OCI-LY7 (cell line): Measurements from ENCODE around the gene WDR3. TPM values are rescaled to one million over a fixed set of nuclear protein-coding genes. Genes with fewer than 3 reads are reported as not detected.

Source experiments
- BruUV-seq: library from RNA; stranded (reverse); fragments of 400-500 nt; replicated peaks from 2 replicates; lab custom pipeline; 2021; lab: Mats Ljungman, UMichigan
- CTCF ChIA-PET: fragments of 300-600 bp; sonication (Branson Sonifier 250); formaldehyde crosslinking; loops from one replicate; lab custom pipeline; 2022; ENCODE audit warnings: antibody characterized with exemption; ENCODE audit not compliant: unreplicated experiment; lab: Charles Lee
- POLR2A ChIA-PET: fragments of 300-600 bp; sonication (Branson Sonifier 250); formaldehyde crosslinking; loops from one replicate; lab custom pipeline; 2022; ENCODE audit warnings: antibody characterized with exemption; lab: Charles Lee
- DNase-seq: peaks from one replicate; pipeline ENCODE4 v3.0.0-alpha.2; 2015; ENCODE audit warnings: low spot score
- H2AFZ ChIP-seq: fragments of 200-600 bp; sonication (generic), shearing (Covaris generic); 2 replicates; pipeline ENCODE4 v1.6.1; 2014; ENCODE audit warnings: mild to moderate bottlenecking, antibody characterized with exemption, low read length, moderate library complexity
- H3K27ac ChIP-seq: fragments of 200-600 bp; sonication (generic); 2 replicates; pipeline ENCODE4 v1.5.1; 2014; ENCODE audit warnings: mixed run types, low read depth, mild to moderate bottlenecking, moderate library complexity, low read length, inconsistent platforms; ENCODE audit not compliant: poor library complexity, severe bottlenecking
- H3K36me3 ChIP-seq: fragments of 200-600 bp; sonication (generic); 2 replicates; pipeline ENCODE4 v1.6.1; 2014; ENCODE audit warnings: mild to moderate bottlenecking, antibody characterized with exemption, low read length, moderate library complexity, mixed read lengths; ENCODE audit not compliant: insufficient read depth
- H3K4me1 ChIP-seq: fragments of 200-600 bp; sonication (generic); 2 replicates; pipeline ENCODE4 v1.5.1; 2014; ENCODE audit warnings: mild to moderate bottlenecking, low read length; ENCODE audit not compliant: insufficient read depth, poor library complexity, severe bottlenecking
- H3K4me2 ChIP-seq: fragments of 200-600 bp; sonication (generic); 2 replicates; pipeline ENCODE4 v1.6.1; 2014; ENCODE audit warnings: mild to moderate bottlenecking, low read length
- H3K4me3 ChIP-seq: fragments of 200-600 bp; sonication (generic); 2 replicates; pipeline ENCODE4 v1.5.1; 2014; ENCODE audit warnings: mild to moderate bottlenecking, low read depth, low read length; ENCODE audit not compliant: poor library complexity, severe bottlenecking
- H3K79me2 ChIP-seq: fragments of 200-600 bp; sonication (generic); 2 replicates; pipeline ENCODE4 v1.6.1; 2016; ENCODE audit warnings: low read depth, mild to moderate bottlenecking, low read length, moderate library complexity, mixed read lengths; ENCODE audit not compliant: insufficient read depth
- H3K9me2 ChIP-seq: fragments of 200-600 bp; sonication (generic); 2 replicates; pipeline ENCODE4 v1.6.1; 2016; ENCODE audit warnings: mild to moderate bottlenecking, low read length, mixed read lengths; ENCODE audit not compliant: insufficient read depth
- H3K9me3 ChIP-seq: fragments of 200-600 bp; sonication (generic); 2 replicates; pipeline ENCODE4 v1.6.1; 2014; ENCODE audit warnings: mild to moderate bottlenecking, mixed run types, low read length, mixed read lengths
- H4K20me1 ChIP-seq: fragments of 200-600 bp; sonication (generic); 2 replicates; pipeline ENCODE4 v1.6.1; 2014; ENCODE audit warnings: mild to moderate bottlenecking, antibody characterized with exemption, low read length, moderate library complexity, mixed read lengths; ENCODE audit not compliant: insufficient read depth
- EZH2phosphoT487 ChIP-seq: fragments of 200-600 bp; sonication (generic); IDR thresholded peaks from 2 replicates; pipeline ENCODE4 v1.6.1; 2018; ENCODE audit warnings: low read depth, borderline replicate concordance, mild to moderate bottlenecking, mixed run types, antibody characterized with exemption, low read length, moderate library complexity, mixed read lengths
- intact Hi-C: fragments of 100-400 bp; cut with micrococcal nuclease; formaldehyde crosslinking; loops from one replicate; pipeline ENCODE4 v1.10.0; 2022; ENCODE audit not compliant: unreplicated experiment
- total RNA-seq, 2 experiments: library from RNA; depleted of rRNA in 1 of 2; stranded (reverse); fragments of >200 nt in 1 of 2; shearing (Covaris generic) in 1 of 2; gene quantifications; 2 replicates each; pipeline ENCODE4 v1.2.3, GENCODE V29; 2014 to 2022
- TF ChIP-seq, protein P1 (sequence below): fragments of 200-600 bp; sonication (generic); conservative IDR thresholded peaks from 2 replicates; pipeline ENCODE4 v1.5.1; 2014; ENCODE audit warnings: mild to moderate bottlenecking, antibody characterized with exemption, low read length, moderate library complexity, mixed read lengths

The WDR3 gene
- total RNA-seq, 2 experiments from 2014 or later: 23.1 to 31.4 TPM

DNA sequence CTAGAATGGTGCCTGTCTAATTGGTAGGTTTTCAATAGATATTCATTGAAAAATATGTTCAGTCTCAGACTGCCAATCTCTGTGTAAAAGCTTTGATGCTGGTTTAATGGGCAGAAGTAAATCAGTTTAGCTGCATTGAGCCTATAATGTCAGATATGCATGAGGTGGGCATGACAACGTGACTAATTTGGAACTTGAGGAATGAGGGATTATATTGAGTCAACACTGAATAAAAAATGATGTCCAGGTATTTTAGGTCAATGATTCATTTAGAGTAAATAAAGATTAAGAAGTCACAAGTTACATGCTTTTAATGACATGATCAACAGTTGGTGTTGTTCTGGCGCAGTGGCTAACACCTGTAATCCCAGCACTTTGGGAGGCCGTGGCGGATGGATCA, 3.0 kb downstream of the WDR3 start:
- no peaks in the 10 kb centered on the region for H3K9me2 ChIP-seq
- peaks cover 46% of the 10 kb centered on the region for H3K79me2 ChIP-seq
- H4K20me1 ChIP-seq: peaks cover 11% of the 10 kb centered on the region; the same call in 1 of the 2 replicates
- H3K9me3 ChIP-seq: no peaks in the 10 kb centered on the region
- H3K36me3 ChIP-seq: peaks cover 45% of the 10 kb centered on the region
- ChIA-PET POLR2A (interaction anchor here (0.6 to 1.6 kb wide), 2 partner anchors 10 to 141 kb away, joined by 3 read pairs; no protein-coding TSS in a partner anchor), CTCF (no interaction called here)
- H3K4me3 ChIP-seq: no peak overlapping the region
- intact Hi-C loops: no loop called here
- no peak overlapping the region for H3K4me2 ChIP-seq
- no peak overlapping the region for H2AFZ ChIP-seq
- peaks cover 24% of the 10 kb centered on the region for H3K4me1 ChIP-seq
- no peak overlapping the region for H3K27ac ChIP-seq
- DNase-seq: no peak
- BruUV-seq: no TSS peak
- TF ChIP-seq, protein P1, sequence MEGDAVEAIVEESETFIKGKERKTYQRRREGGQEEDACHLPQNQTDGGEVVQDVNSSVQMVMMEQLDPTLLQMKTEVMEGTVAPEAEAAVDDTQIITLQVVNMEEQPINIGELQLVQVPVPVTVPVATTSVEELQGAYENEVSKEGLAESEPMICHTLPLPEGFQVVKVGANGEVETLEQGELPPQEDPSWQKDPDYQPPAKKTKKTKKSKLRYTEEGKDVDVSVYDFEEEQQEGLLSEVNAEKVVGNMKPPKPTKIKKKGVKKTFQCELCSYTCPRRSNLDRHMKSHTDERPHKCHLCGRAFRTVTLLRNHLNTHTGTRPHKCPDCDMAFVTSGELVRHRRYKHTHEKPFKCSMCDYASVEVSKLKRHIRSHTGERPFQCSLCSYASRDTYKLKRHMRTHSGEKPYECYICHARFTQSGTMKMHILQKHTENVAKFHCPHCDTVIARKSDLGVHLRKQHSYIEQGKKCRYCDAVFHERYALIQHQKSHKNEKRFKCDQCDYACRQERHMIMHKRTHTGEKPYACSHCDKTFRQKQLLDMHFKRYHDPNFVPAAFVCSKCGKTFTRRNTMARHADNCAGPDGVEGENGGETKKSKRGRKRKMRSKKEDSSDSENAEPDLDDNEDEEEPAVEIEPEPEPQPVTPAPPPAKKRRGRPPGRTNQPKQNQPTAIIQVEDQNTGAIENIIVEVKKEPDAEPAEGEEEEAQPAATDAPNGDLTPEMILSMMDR: no peak
- TF ChIP-seq EZH2phosphoT487: no peak

DNA sequence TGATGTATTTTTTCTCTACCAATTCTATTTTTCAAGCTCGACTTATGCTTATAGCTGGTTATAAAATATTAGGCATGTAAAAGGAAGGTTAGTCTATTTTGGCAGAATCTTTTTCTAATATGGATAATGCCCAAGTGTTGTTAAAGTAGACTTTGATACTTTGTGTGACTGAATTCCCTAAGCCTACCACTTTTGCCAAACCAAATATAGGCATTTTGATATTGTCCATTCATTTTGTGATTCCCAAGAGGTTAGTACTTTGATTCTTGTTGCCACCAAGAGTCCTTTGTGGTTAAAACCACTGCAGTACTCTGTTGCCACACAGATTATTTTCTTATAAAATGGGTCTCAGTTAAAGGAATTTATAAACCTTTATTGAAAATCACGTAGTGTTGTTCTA, 4.2 kb downstream of the WDR3 start:
- peaks cover 4% of the 10 kb centered on the region; the same call in 1 of the 2 replicates for H4K20me1 ChIP-seq
- no peak for DNase-seq
- H3K4me1 ChIP-seq: peaks cover 18% of the 10 kb centered on the region
- H3K9me3 ChIP-seq: no peaks in the 10 kb centered on the region
- H2AFZ ChIP-seq: no peak overlapping the region
- H3K79me2 ChIP-seq: peaks cover 34% of the 10 kb centered on the region
- H3K27ac ChIP-seq: no peak overlapping the region
- BruUV-seq: no TSS peak
- CTCF ChIA-PET: no interaction called here
- H3K4me2 ChIP-seq: no peak overlapping the region
- POLR2A ChIA-PET: interaction anchor here (1.6 kb wide), 1 partner anchor 142 kb away, joined by 3 read pairs; no protein-coding TSS in a partner anchor
- H3K4me3 ChIP-seq: no peak overlapping the region
- no peaks in the 10 kb centered on the region for H3K9me2 ChIP-seq
- H3K36me3 ChIP-seq: peaks cover 57% of the 10 kb centered on the region
- TF ChIP-seq EZH2phosphoT487: no peak
- TF ChIP-seq, protein P1: no peak
- intact Hi-C loops: no loop called here

DNA sequence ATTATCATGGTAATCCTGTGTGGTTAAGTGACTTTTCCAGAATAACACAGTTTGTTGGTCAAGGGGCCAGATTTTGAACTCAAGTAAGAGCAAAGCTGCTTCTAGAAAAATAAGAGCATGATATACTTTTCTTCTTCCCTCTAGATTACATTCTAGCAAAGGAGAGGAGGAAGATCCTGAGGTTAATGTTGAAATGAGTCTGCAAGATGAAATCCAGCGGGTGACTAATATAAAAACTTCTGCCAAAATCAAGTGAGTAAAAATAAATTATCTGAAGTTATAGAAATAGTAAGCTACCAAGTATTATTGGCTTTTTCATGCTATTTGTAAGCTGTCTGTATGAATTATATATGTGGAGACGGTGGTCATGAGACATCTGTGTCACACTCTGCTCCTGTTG, 12.8 kb downstream of the WDR3 start:
- peaks cover 98% of the 10 kb centered on the region for H3K36me3 ChIP-seq

More for the DNA sequence above, 12.8 kb downstream of the WDR3 start:
- no peaks in the 10 kb centered on the region for H4K20me1 ChIP-seq
- H3K27ac ChIP-seq: no peak overlapping the region
- no peak overlapping the region for H3K4me2 ChIP-seq
- H3K79me2 ChIP-seq: no peaks in the 10 kb centered on the region
- no peak overlapping the region for H3K4me3 ChIP-seq
- POLR2A ChIA-PET: interaction anchor here (1.0 to 1.3 kb wide), 2 partner anchors 9 to 13 kb away, joined by 4 to 10 read pairs; partner anchors contain the start of genes GDAP2 and WDR3
- no peaks in the 10 kb centered on the region for H3K9me2 ChIP-seq
- DNase-seq: no peak
- no TSS peak for BruUV-seq
- H3K4me1 ChIP-seq: no peaks in the 10 kb centered on the region
- no peaks in the 10 kb centered on the region for H3K9me3 ChIP-seq
- intact Hi-C loops: no loop called here
- TF ChIP-seq EZH2phosphoT487: no peak
- TF ChIP-seq, protein P1: no peak
- no peak overlapping the region for H2AFZ ChIP-seq
- CTCF ChIA-PET: no interaction called here
